OCI-LY3 (cell line): ENCODE data around the gene PPP3CA.
"Not testable (repeated sequence)": the region's sequence is repeated elsewhere in the genome, so short reads cannot be mapped to it uniquely, and the experiment has no call there.

Experiments
- CTCF ChIP-seq: fragments of 200-600, 300-600 bp; sonication (generic); IDR thresholded peaks from 2 replicates; pipeline ENCODE4 v1.5.1; 2014; ENCODE audit warnings: antibody characterized with exemption, low read length, low read depth
- EZH2phosphoT487 ChIP-seq: fragments of 200-600 bp; shearing (Covaris generic); IDR thresholded peaks from 2 replicates; pipeline ENCODE4 v1.6.1; 2018; ENCODE audit warnings: antibody characterized with exemption, mixed run types, low read depth

- not testable (repeated sequence) for TF ChIP-seq CTCF, EZH2phosphoT487
These were observed 218.4 kb downstream of the PPP3CA start for GRCh38 chr4:101128898-101129297.
